ENCODE measurements around the gene ESYT2.

DNA sequence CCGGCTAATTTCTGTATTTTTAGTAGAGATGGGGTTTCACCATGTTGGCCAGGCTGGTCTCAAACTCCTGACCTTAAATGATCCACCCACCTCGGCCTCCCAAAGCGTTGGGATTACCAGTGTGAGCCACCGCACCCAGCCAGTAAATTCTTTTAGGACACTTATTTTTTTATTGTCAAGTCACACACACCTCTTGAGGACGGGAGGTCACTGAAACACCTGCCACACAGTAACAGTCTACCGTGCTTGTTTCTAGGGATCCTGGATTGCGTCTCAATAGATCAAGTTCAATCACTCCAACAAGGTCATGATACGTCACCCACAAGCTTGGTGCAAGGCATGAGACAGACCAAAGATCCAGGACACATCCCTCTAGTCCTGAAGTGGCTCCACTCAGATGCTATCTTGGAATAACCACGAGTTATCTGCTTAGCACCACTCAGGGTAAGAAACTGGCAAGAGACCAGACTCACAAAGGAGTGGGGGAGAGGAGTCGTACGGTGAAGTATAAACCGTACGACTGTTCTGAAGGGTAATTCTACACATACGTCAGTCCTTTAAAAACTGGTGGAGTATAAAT, 65.8 kb downstream of the ESYT2 start:
- TF ChIP-seq, protein P1, sequence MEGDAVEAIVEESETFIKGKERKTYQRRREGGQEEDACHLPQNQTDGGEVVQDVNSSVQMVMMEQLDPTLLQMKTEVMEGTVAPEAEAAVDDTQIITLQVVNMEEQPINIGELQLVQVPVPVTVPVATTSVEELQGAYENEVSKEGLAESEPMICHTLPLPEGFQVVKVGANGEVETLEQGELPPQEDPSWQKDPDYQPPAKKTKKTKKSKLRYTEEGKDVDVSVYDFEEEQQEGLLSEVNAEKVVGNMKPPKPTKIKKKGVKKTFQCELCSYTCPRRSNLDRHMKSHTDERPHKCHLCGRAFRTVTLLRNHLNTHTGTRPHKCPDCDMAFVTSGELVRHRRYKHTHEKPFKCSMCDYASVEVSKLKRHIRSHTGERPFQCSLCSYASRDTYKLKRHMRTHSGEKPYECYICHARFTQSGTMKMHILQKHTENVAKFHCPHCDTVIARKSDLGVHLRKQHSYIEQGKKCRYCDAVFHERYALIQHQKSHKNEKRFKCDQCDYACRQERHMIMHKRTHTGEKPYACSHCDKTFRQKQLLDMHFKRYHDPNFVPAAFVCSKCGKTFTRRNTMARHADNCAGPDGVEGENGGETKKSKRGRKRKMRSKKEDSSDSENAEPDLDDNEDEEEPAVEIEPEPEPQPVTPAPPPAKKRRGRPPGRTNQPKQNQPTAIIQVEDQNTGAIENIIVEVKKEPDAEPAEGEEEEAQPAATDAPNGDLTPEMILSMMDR (IDR thresholded peaks at IDR 0.05 in 2 of 3, conservative IDR thresholded peaks at IDR 0.05 in 1 of 3; ENCODE audit: borderline replicate concordance in 1 of 3, insufficient read depth in 1 of 3, low read depth in 2 of 3, low read length in 2 of 3): no peak
- TF ChIP-seq EZH2 (IDR thresholded peaks at IDR 0.05) (no peak), FOSL1 (IDR thresholded peaks at IDR 0.05; ENCODE audit: low read depth) (no peak), EZH2phosphoT487 (IDR thresholded peaks at IDR 0.05; ENCODE audit: borderline replicate concordance) (no peak), POLR2AphosphoS5 (IDR thresholded peaks at IDR 0.05; ENCODE audit: low read depth, low read length) (no peak), SIN3A (IDR thresholded peaks at IDR 0.05; ENCODE audit: low read depth) (no peak), SRF (IDR thresholded peaks at IDR 0.05; ENCODE audit: low read depth) (no peak), EGR1 (IDR thresholded peaks at IDR 0.05; ENCODE audit: low read depth) (no peak), RAD21 (IDR thresholded peaks at IDR 0.05; ENCODE audit: low read depth) (no peak), JUND (IDR thresholded peaks at IDR 0.05) (no peak)
- TF ChIP-seq, protein P2, sequence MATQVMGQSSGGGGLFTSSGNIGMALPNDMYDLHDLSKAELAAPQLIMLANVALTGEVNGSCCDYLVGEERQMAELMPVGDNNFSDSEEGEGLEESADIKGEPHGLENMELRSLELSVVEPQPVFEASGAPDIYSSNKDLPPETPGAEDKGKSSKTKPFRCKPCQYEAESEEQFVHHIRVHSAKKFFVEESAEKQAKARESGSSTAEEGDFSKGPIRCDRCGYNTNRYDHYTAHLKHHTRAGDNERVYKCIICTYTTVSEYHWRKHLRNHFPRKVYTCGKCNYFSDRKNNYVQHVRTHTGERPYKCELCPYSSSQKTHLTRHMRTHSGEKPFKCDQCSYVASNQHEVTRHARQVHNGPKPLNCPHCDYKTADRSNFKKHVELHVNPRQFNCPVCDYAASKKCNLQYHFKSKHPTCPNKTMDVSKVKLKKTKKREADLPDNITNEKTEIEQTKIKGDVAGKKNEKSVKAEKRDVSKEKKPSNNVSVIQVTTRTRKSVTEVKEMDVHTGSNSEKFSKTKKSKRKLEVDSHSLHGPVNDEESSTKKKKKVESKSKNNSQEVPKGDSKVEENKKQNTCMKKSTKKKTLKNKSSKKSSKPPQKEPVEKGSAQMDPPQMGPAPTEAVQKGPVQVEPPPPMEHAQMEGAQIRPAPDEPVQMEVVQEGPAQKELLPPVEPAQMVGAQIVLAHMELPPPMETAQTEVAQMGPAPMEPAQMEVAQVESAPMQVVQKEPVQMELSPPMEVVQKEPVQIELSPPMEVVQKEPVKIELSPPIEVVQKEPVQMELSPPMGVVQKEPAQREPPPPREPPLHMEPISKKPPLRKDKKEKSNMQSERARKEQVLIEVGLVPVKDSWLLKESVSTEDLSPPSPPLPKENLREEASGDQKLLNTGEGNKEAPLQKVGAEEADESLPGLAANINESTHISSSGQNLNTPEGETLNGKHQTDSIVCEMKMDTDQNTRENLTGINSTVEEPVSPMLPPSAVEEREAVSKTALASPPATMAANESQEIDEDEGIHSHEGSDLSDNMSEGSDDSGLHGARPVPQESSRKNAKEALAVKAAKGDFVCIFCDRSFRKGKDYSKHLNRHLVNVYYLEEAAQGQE (IDR thresholded peaks at IDR 0.05; ENCODE audit: low read depth): no peak

All from HCT116 (cell line).